HepG2 (cell line): ENCODE results near the gene ENGASE. TPM values are rescaled to one million over a fixed set of nuclear protein-coding genes. Genes with fewer than 3 reads are reported as not detected.

Experiments used
- ATF7 ChIP-seq, 2 experiments: fragments of 450-650 bp in 1 of 2; sonication (generic) in 1 of 2; formaldehyde crosslinking in 1 of 2; IDR thresholded peaks; 2 replicates each; pipeline versions ENCODE4 v1.4.0 to v1.6.1; 2016 to 2020; ENCODE audit warnings: antibody characterized with exemption in 1 of 2, mild to moderate bottlenecking in 1 of 2, missing genetic modification reagents in 1 of 2
- CSRNP1 ChIP-seq: sonication (generic); formaldehyde crosslinking; IDR thresholded peaks from 2 replicates; pipeline ENCODE4 v1.8.1; 2023; ENCODE audit warnings: mild to moderate bottlenecking, missing genetic modification reagents
- HOXA5 ChIP-seq: sonication (generic); formaldehyde crosslinking; IDR thresholded peaks from 2 replicates; pipeline ENCODE4 v1.4.0; 2020; ENCODE audit warnings: missing genetic modification reagents
- KLF15 ChIP-seq: sonication (generic); formaldehyde crosslinking; IDR thresholded peaks from 2 replicates; pipeline ENCODE4 v1.8.1; 2023; ENCODE audit warnings: borderline replicate concordance, mild to moderate bottlenecking, inconsistent platforms, missing genetic modification reagents, mixed read lengths
- NFIB ChIP-seq: sonication (generic); formaldehyde crosslinking; IDR thresholded peaks from 2 replicates; pipeline ENCODE4 v1.9.0; 2021; ENCODE audit warnings: missing genetic modification reagents, mild to moderate bottlenecking, borderline replicate concordance
- PLRG1 ChIP-seq: fragments of 450-650 bp; conservative IDR thresholded peaks from 2 replicates; pipeline ENCODE4 v1.6.1; 2016
- PREB ChIP-seq: sonication (generic); formaldehyde crosslinking; IDR thresholded peaks from 2 replicates; pipeline ENCODE4 v1.4.0; 2020; ENCODE audit warnings: missing genetic modification reagents
- SALL1 ChIP-seq: sonication (generic); formaldehyde crosslinking; IDR thresholded peaks from 2 replicates; pipeline ENCODE4 v1.8.0; 2022; ENCODE audit warnings: mild to moderate bottlenecking, missing genetic modification reagents
- SYNCRIP ChIP-seq: fragments of 200-400 bp; formaldehyde crosslinking; IDR thresholded peaks from 2 replicates; pipeline ENCODE4 v1.6.1; 2018; ENCODE audit warnings: mild to moderate bottlenecking, low read depth, low read length; ENCODE audit not compliant: insufficient read depth
- ZBTB38 ChIP-seq: sonication (generic); formaldehyde crosslinking; IDR thresholded peaks from 2 replicates; pipeline ENCODE4 v1.5.1; 2020; ENCODE audit warnings: mild to moderate bottlenecking, missing genetic modification reagents
- ZFP91 ChIP-seq: sonication (generic); formaldehyde crosslinking; IDR thresholded peaks from 2 replicates; pipeline ENCODE4 v1.9.0; 2022; ENCODE audit warnings: missing genetic modification reagents, mild to moderate bottlenecking, borderline replicate concordance
- ZNF225 ChIP-seq: sonication (generic); formaldehyde crosslinking; IDR thresholded peaks from 2 replicates; pipeline ENCODE4 v1.4.0; 2020; ENCODE audit warnings: mild to moderate bottlenecking, missing genetic modification reagents
- ZNF281 ChIP-seq: sonication (generic); formaldehyde crosslinking; IDR thresholded peaks from 2 replicates; pipeline ENCODE4 v1.4.0; 2020; ENCODE audit warnings: missing genetic modification reagents, borderline replicate concordance
- ZNF30 ChIP-seq: sonication (generic); formaldehyde crosslinking; IDR thresholded peaks from 2 replicates; pipeline ENCODE4 v1.5.0; 2020; ENCODE audit warnings: mild to moderate bottlenecking, missing genetic modification reagents
- ZNF598 ChIP-seq: sonication (generic); formaldehyde crosslinking; IDR thresholded peaks from 2 replicates; pipeline ENCODE4 v1.5.1; 2020; ENCODE audit warnings: mild to moderate bottlenecking, missing genetic modification reagents, borderline replicate concordance
- ZNF687 ChIP-seq: sonication (generic); formaldehyde crosslinking; IDR thresholded peaks from 2 replicates; pipeline ENCODE4 v1.5.1; 2020; ENCODE audit warnings: mild to moderate bottlenecking, missing genetic modification reagents, moderate library complexity
- polyA plus RNA-seq, 8 experiments: library from polyadenylated mRNA; depleted of rRNA in 3 of 8; stranded (reverse) in 7 of 8; unstranded in 1 of 8; fragments of >200 nt; fragmentation: Illumina TruSeq in 4 of 8; extraction: Trizol in 4 of 8; gene quantifications; 2 replicates each; pipeline versions ENCODE4 v1.2.1 to v1.2.3, GENCODE V29; 2011 to 2016; ENCODE audit warnings: low read depth in 4 of 8, missing spikeins in 1 of 8, mixed read lengths in 1 of 8; ENCODE audit not compliant: insufficient read depth in 1 of 8
- total RNA-seq, 5 experiments: library from RNA; depleted of rRNA; stranded (reverse); fragments of >200 nt; fragmentation: Illumina TruSeq; extraction: Trizol; gene quantifications; 2 replicates each; pipeline ENCODE4 v1.2.3, GENCODE V29; 2016; ENCODE audit warnings: low read depth in 1 of 5

ENGASE gene
- total and polyA plus RNA-seq, 2 of the 13 experiments (the other 11 are each of a cell fraction or from before 2014, with no cell fraction given), result 10.6 to 18.1 TPM

- TF ChIP-seq PREB (CRISPR knock-in tag), result no peak
- no peak for TF ChIP-seq ZNF30
- TF ChIP-seq ZNF598, result no peak; the same call in 1 of the 2 replicates
- TF ChIP-seq PLRG1, result no peak
- peak; percentile 37; the same call in 1 of the 2 replicates for TF ChIP-seq ZNF687 (CRISPR knock-in tag)
- TF ChIP-seq ZBTB38 (CRISPR knock-in tag), result no peak
- no peak for TF ChIP-seq ZNF281 (CRISPR knock-in tag)
- TF ChIP-seq ZNF225, result no peak
- TF ChIP-seq ATF7 (IDR thresholded peaks at IDR 0.05), result no peak
- no peak for TF ChIP-seq ATF7 (CRISPR knock-in tag; IDR thresholded peaks at IDR 0.05)
- TF ChIP-seq SALL1 (CRISPR knock-in tag), result peak; percentile 44; the same call in 1 of the 2 replicates
- 0 out of 2 replicates have a peak, but pooled peaks have one; percentile 74 for TF ChIP-seq NFIB (CRISPR knock-in tag)
- peak; percentile 63 for TF ChIP-seq ZFP91 (CRISPR knock-in tag)
- TF ChIP-seq SYNCRIP, result no peak
- TF ChIP-seq KLF15 (CRISPR knock-in tag), result no peak
- no peak for TF ChIP-seq CSRNP1 (CRISPR knock-in tag)
- TF ChIP-seq HOXA5 (CRISPR knock-in tag), result no peak
These were observed 13.0 kb downstream of the ENGASE start (continued) for GRCh38 chr17:79087428-79088143.
